Motor neuron (in vitro differentiated cells): ENCODE measurements around the gene GUCD1. TPM values are rescaled to one million over a fixed set of nuclear protein-coding genes. Genes with fewer than 3 reads are reported as not detected.
"Not testable (repeated sequence)": the region's sequence is repeated elsewhere in the genome, so short reads cannot be mapped to it uniquely, and the experiment has no call there.

ENCODE experiments used
- ATAC-seq, 8 experiments: fragments of 200-7000 bp; cut with Tn5 transposase; replicated peaks in 6 of 8; 2 replicates each; pipeline ENCODE4 v1.8.0; 2021; ENCODE audit warnings: mild to moderate bottlenecking in 8 of 8, moderate library complexity in 8 of 8
- H3K27ac ChIP-seq, 2 donors: fragments of 250-450 bp; sonication (Bioruptor Pico); 2 replicates each; pipeline ENCODE4 v1.9.0; 2021; ENCODE audit warnings: antibody characterized with exemption in 2 of 2, mild to moderate bottlenecking in 2 of 2, moderate library complexity in 1 of 2
- H3K4me1 ChIP-seq, 2 donors: fragments of 250-450 bp; sonication (Bioruptor Pico); replicated peaks in 1 of 2; 2 replicates each; pipeline ENCODE4 v1.6.1; 2021; ENCODE audit warnings: antibody characterized with exemption in 2 of 2, mild to moderate bottlenecking in 2 of 2, moderate library complexity in 1 of 2
- H3K4me3 ChIP-seq, 5 donors: fragments of 250-450 bp; sonication (Bioruptor Pico); 2 replicates each; pipeline ENCODE4 v1.9.0; 2021; ENCODE audit warnings: antibody characterized with exemption in 5 of 5, mild to moderate bottlenecking in 5 of 5, moderate library complexity in 4 of 5
- WGBS, 10 experiments: fragments of 450-650 bp; shearing (Covaris generic); methylation state at CpG; one replicate each; pipeline ENCODE4 v1.0.0; 2022; 5-methylcytosine and 5-hydroxymethylcytosine counted together
- in situ Hi-C, 9 experiments: fragments of 400-800 bp; cut with MboI; loops; one replicate each; pipeline ENCODE4 v1.15.0; 2021; ENCODE audit warnings: low sequenced_read_pairs in 9 of 9, low pct_unique_long_range_greater_than_20kb in 2 of 9; ENCODE audit not compliant: unreplicated experiment in 9 of 9
- total RNA-seq, 8 experiments: library from RNA; unstranded; fragments of 300-600 nt; gene quantifications; 2 replicates each; pipeline versions ENCODE4 v1.2.3 to v1.2.4, GENCODE V29; 2022

Gene GUCD1
- total RNA-seq, 8 experiments from 2014 or later, result 24.1 to 96.2 (median 43.5) TPM

DNA sequence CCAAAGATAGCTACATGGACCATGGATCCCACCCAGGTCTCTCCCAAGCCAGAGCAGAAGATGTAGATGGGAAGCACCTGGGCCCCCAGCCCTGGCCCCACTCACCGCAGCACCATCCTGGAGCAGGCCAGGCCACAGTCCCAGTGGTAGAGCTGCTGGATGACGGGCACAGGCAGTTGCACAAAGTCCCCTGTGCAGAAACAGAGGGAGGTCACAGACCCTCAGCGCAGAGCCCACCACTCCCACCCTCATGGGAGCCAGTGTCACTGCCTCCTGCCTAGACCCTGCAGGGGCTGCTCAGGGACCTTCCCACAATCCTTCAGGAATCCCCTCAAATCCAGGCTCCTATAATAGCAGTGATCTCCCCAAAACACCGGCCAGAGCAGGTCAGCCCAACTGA, 6.1 kb downstream of the GUCD1 start:
- in situ Hi-C loops, result no loop called here

DNA sequence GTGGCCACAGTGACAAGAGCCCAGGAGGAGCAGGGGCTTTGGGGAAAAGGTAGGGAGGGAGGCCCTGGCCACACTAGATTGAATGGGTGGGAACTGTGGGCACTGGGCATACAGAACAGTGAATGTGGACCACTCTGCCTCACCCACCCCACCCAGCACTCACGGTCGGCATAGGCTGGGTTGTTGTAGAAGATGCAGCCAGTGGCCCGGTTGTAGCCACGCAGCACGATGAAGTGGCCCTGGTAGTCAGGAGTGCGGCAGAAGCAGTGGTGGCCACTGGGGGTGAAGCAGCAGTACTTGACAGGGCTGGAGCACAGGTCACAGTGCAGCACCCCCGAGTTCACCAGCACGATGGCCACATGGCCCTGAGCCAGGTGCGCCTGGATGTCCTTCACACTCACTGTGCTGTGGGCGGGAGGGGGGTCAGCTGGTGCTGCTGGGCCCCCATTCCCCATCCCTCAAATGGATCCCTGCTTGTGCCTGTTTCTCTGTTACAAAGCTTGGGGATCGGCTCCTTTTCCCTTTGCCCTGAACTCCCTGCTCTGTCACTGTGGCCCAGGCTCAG, 11.2 kb downstream of the GUCD1 start:
- in situ Hi-C loops, result no loop called here
- 92% methylated on average over 2 of the region's 11 CpGs; no CpG with 5 or more reads in 9 of the 10 experiments for WGBS, 10 experiments
- H3K4me3 ChIP-seq, result no peak overlapping the region
- no peaks in the 10 kb centered on the region for H3K4me1 ChIP-seq
- no peak overlapping the region for H3K27ac ChIP-seq
- peak in 1 of 8 experiments; percentile 16 for ATAC-seq

More for the DNA sequence above, 6.1 kb downstream of the GUCD1 start:
- Histone ChIP-seq H3K27ac (no peak overlapping the region), H3K4me3 (no peak overlapping the region), H3K4me1 (peaks cover 8 to 11% of the 10 kb centered on the region in 2 donors)
- 80 to 100% methylated on average over 1 of the region's 4 CpGs; no CpG with 5 or more reads in 8 of the 10 experiments for WGBS, 10 experiments
- no peak for ATAC-seq

DNA sequence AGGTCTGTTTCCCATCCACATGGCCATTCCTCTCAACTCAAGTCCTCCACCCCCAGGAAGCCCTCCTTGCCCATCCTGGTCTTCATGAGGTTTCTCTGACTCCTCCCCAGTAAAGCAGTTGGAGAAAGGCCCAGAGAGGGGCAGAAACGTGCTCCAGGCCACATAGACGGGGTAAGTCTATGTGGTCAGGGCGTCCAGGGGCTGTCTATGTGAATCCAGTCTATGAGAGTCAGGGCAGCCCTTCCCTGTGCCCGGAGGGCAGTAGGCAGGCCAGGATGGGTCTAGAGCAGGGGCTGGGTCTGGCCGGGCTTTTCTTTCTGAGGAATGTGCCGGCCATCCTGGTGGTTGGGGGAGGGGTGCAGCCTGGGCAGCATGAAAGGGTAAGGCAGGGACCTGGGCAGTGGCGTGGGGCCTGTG, 11.7 kb downstream of the GUCD1 start:
- Histone ChIP-seq H3K4me1 (no peaks in the 10 kb centered on the region), H3K4me3 (no peak overlapping the region), H3K27ac (no peak overlapping the region)
- in situ Hi-C loops, result no loop called here
- peak in 1 of 8 experiments; percentile 8 for ATAC-seq
- 84 to 93% methylated on average over 4 to 5 of the region's 7 CpGs; no CpG with 5 or more reads in 8 of the 10 experiments for WGBS, 10 experiments

DNA sequence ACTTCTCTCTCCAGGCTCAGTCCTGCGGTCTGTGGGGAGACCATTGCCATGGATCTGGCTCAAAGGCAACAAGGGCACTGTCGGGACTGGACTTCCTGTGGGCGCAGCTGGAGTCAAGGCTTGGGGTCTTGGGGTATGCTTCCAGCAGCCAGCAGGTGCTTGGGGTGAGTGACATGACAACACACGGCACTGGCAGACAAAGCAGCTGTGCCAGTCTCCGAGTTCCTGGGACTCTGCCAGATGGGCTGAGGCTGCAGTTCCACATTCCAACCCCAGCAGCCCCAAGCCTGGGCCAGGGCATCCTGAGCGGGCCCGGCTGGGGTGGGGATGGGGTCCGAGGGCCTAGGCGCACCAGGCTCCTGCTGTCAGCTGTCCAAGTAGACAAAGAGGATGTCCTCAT, 12.3 kb downstream of the GUCD1 start:
- ATAC-seq, result no peak
- H3K27ac ChIP-seq, result no peak overlapping the region
- 100% methylated on average over 1 of the region's 9 CpGs; no CpG with 5 or more reads in 9 of the 10 experiments for WGBS, 10 experiments
- in situ Hi-C loops, result no loop called here
- no peak overlapping the region for H3K4me3 ChIP-seq
- H3K4me1 ChIP-seq, result no peaks in the 10 kb centered on the region

DNA sequence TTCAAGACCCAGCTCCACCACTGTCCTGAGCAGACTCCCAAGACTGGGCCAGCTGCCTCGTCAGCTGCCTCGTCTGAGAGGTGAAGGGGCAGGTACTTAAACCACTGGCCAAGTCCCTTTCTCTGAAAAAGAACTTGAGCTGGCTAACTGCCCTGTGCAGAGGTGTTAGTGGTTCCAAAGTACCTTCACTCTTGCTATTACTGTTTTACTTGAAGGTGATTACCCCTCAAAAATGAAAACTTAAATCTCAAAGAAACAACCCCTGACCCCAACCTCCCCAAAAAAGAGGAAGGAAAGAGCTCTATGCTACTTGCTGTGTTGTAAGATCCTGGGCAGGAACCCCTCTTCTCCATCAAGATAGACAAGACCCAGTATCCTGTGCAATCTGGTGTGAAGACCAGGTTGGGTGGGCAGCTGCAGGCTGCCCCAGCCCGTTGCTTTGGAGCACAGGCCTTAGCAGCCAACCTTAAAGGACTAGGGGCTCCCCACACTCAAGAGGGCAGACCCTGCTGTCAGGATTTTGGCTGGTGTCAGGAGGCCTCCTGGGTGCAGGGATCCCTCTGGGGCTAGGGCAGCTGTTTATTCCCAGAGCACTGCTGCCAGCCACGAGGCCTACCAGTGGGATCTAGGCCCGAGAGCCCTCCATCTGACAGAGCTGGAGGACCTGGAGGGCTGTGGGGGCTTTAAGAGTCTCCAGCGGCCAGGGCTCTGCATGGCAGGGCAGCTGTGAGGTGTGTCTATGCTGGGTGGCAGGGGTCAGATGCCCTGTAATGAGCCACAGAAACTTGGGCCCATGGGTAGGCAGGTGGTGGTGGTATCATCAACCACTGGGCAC, 13.0 kb downstream of the GUCD1 start:
- no peak for ATAC-seq
- no peak overlapping the region for H3K27ac ChIP-seq

DNA sequence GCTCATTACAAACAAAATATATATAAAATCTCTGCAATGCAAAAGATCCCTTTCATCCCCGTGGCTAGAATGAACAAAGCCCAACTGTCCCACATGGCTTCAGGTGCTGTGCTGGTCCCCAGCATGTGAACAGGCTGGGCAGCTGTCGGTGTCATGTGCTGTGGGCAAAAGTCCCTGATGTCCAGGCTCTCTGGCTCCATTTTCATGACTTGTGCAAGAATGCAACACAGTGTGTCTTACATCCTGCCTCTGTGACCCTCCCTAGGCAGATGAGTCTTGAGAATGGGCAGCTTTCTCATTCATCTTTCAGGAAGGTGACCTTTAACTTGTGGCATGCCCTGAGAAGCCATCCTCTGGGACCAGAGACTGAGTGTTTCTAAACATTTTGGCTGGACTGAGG, 14.5 kb downstream of the GUCD1 start:
- ATAC-seq, result no peak
- H3K27ac ChIP-seq, result no peak overlapping the region
- no peaks in the 10 kb centered on the region for H3K4me1 ChIP-seq
- 0 to 100% (median 90%) methylated on average over 1 to 2 of the region's 2 CpGs; no CpG with 5 or more reads in 3 of the 10 experiments for WGBS, 10 experiments
- no peak overlapping the region for H3K4me3 ChIP-seq
- in situ Hi-C loops, result no loop called here

More for the DNA sequence above, 13.0 kb downstream of the GUCD1 start:
- in situ Hi-C loops, result no loop called here
- Histone ChIP-seq H3K4me1 (no peaks in the 10 kb centered on the region), H3K4me3 (no peak overlapping the region)
- 70 to 100% (median 87%) methylated on average over 1 to 5 of the region's 6 CpGs; no CpG with 5 or more reads in 4 of the 10 experiments for WGBS, 10 experiments

DNA sequence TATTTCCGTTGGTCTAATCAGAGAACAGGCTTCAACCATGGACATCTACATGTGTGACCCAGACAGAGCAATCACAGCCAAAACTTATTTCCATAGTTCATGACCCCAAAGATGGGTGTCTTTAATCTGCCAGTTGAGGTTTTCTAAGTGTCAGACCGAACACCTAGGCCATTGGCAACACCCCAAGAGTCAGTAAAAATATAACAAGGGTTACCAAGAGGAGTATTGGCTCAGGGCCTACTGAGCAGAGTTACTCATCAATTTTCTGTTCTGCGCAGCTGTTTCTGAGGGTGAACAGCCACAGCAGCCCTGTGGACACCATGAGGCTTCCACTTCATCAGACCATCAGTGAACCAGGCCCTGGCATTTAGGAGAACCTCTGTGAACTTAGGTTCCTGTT, 18.8 kb downstream of the GUCD1 start:
- H3K4me3 ChIP-seq, result no peak overlapping the region
- no peak for ATAC-seq
- no peak overlapping the region for H3K27ac ChIP-seq
- no peaks in the 10 kb centered on the region for H3K4me1 ChIP-seq
- 83 to 100% (median 95%) methylated on average over 1 to 2 of the region's 3 CpGs; no CpG with 5 or more reads in 6 of the 10 experiments for WGBS, 10 experiments
- in situ Hi-C loops, result no loop called here

DNA sequence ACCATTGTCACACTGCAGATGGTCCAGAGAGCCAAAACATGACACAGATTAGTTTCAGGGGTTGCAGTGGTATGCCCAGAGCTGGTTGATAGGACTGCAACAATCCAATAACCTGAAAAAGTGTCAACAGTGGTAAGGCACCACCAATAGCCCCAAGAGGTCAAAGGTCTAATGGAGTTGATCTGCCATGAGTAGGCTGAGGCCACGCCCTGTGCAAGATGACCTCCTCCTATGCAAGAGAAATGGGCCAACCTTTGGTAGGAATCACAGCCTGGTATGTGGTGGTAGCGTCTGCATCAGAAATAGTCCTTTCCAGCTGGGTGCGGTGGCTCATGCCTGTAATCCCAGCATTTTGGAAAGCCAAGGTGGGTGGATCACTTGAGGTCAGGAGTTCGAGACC, 19.6 kb downstream of the GUCD1 start:
- no peak for ATAC-seq
- in situ Hi-C loops, result no loop called here

DNA sequence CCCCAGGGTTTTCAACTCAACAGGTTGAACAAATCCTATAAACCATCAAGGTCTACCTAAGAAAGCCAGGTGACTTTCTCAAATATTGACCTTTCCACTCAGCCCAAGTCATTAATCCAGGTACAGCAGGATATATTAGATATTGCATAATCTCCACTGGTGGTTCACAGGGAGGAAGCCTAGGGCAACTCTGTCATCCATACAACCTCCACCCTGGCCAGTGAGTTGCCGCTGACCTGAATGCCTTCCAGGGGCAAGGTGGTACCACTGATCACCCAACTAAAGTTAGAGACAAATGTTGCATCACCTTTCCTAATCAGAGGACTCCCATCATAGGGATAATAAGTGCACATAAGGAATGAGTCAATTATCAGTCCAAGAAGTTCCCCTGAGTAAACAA, 22.9 kb downstream of the GUCD1 start:
- Histone ChIP-seq H3K27ac (no peak overlapping the region), H3K4me1 (no peaks in the 10 kb centered on the region), H3K4me3 (no peak overlapping the region)
- ATAC-seq, result no peak
- WGBS, 10 experiments, result 100% methylated on average over 1 of the region's 1 CpG; no CpG with 5 or more reads in 6 of the 10 experiments
- in situ Hi-C loops, result no loop called here

More for the DNA sequence above, 19.6 kb downstream of the GUCD1 start:
- WGBS, 10 experiments, result 50 to 100% (median 91%) methylated on average over 1 to 3 of the region's 4 CpGs; no CpG with 5 or more reads in 5 of the 10 experiments
- H3K4me1 ChIP-seq, result no peaks in the 10 kb centered on the region
- no peak overlapping the region for H3K4me3 ChIP-seq
- no peak overlapping the region for H3K27ac ChIP-seq

DNA sequence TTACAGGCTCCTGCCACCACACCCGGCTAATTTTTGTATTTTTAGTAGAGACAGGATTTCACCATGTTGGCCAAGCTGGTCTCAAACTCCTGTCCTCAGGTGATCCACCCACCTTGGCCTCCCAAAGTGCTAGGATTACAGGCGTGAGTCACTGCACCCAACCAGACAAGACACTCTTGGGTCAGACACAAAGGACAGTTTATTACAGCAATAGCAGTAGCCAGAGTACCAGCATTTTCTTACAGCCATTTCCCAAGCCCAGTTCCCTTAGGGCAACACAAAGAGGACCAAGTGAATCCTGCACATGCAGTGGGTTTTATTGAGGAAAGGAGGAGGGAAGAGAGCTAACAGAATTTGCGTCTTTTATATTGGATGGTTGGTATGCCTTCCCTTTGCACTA, 24.0 kb downstream of the GUCD1 start:
- ATAC-seq, H3K27ac ChIP-seq, in situ Hi-C loops, H3K4me3 ChIP-seq, H3K4me1 ChIP-seq: not testable (repeated sequence)
- 47 to 80% (median 67%) methylated on average over 1 to 2 of the region's 3 CpGs; no CpG with 5 or more reads in 5 of the 10 experiments for WGBS, 10 experiments

DNA sequence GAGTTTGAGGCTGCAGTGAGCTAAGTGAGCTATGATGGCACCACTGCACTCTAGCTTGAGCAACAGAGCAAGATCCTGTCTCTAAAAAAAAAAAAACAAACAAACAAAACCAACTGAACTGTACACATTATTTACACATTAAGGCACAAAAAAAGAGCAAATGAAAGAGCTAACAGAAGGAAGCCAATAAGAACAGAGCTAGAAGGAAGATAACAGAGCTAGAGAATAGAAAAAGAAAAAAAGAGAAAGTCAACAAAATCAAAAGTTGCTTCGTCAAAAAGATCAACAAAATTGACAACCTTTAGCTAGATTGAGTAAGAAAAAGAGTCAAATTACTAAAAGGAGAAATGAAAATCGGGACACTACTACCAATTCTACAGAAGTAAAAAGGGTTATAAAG, 25.0 kb downstream of the GUCD1 start:
- H3K4me1 ChIP-seq, result peaks cover 0 to 5% of the 10 kb centered on the region in 2 donors
- H3K4me3 ChIP-seq, result no peak overlapping the region
- ATAC-seq, result no peak
- in situ Hi-C loops, result loop anchor here in 1 of 9 experiments (10.0 kb wide), 1 partner anchor 105 kb away; the partner anchor contains the start of gene ADORA2A
- WGBS, 10 experiments, result 35 to 81% (median 70%) methylated on average over 1 to 2 of the region's 2 CpGs
- no peak overlapping the region for H3K27ac ChIP-seq

DNA sequence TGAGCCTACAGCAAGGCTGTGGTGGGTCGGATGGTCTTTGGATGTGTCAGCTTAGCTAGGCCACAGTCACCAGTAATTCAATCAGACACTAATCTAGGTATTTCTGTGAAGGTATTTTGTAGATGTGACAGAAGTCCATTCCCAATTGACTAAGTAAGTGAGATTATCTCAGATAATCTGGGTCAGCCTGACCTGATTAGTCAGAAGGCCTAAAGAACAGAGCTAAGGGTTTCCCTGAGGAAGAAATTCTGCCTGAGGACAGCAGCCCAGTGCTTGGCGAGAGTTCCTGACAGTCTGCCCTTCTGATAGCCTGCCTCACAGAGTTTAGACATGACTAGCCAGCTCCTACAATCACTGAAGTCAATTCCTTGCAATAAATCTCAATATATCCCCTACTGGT, 28.7 kb downstream of the GUCD1 start:
- ATAC-seq, result no peak
- in situ Hi-C loops, result loop anchor here in 1 of 9 experiments (10.0 kb wide), 1 partner anchor 101 kb away; the partner anchor contains the start of gene ADORA2A
- H3K4me1 ChIP-seq, result peaks cover 3 to 5% of the 10 kb centered on the region in 2 donors
- 14 to 100% (median 61%) methylated on average over 1 to 2 of the region's 2 CpGs; no CpG with 5 or more reads in 3 of the 10 experiments for WGBS, 10 experiments
- H3K4me3 ChIP-seq, result no peak overlapping the region
- no peak overlapping the region for H3K27ac ChIP-seq

DNA sequence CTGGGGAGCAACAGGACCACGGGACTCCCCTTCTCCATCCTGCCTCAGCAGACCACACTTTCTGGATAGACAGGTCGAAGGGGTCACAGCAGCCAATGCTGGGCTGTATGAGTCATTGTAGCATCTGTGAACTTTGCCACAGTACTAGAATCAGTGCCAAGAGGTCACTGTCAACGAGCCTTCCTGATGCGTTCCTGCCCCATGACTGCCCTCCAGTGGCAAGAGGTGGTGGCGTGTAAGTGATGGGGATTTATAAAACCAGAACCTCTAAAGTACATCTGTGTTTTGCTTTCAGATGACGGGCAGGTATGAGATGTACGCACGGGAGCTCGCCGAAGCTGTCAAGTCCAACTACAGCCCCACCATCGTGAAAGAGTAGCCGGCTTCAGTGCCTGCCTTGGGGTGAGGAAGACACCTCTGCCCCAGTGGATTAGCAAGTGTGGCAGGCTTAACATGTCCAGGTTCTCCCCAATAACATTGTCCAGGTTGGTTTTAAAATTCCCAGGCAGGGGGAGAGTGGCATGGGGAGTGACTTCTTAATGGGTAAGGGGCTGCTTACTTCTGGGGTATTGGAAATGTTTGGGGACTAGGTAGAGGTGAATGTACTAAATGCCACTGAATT, 29.4 kb downstream of the GUCD1 start:
- Histone ChIP-seq H3K4me3 (no peak overlapping the region), H3K4me1 (peaks cover 3 to 5% of the 10 kb centered on the region in 2 donors), H3K27ac (no peak overlapping the region)
- peak; percentile 44 to 90 (median 64) for ATAC-seq
- WGBS, 10 experiments, result 0 to 12% (median 0%) methylated on average over 1 to 11 of the region's 12 CpGs; no CpG with 5 or more reads in 5 of the 10 experiments
- in situ Hi-C loops, result loop anchor here in 1 of 9 experiments (10.0 kb wide), 1 partner anchor 101 kb away; the partner anchor contains the start of gene ADORA2A
